ENCODE data around the gene MYO9B. TPM values are rescaled to one million over a fixed set of nuclear protein-coding genes. Genes with fewer than 3 reads are reported as not detected.

MYO9B gene
- total and polyA plus RNA-seq, 12 donors = 19.9 to 55.2 (median 27.9) TPM

DNA sequence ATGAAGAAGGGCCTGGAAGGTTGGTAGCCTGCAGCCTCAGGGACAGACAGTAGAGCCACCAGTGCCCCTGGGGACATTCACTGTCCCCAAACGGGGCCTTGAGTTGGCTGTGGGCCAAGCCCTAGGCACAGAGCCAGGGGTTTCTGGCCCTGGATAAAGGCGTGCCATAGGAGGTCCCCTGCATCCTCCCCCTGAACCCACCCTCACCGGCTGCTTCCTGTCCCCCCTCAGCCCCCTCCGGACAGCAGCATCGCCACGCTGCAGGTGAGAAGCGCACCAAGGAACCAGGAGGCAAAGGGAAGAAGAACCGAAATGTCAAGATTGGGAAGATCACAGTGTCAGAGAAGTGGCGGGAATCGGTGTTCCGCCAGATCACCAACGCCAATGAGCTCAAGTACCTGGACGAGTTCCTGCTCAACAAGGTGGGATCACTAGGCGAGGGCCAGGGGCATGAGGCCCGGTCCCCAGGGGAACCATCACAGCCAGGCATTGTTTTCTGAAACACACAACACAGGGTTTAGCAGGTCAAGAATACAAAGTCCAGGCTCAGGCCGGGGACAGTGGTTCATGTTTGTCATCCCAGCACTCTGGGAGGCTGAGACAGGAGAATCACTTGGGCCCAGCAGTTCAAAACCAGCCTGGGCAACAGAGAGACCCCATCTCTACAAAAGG is 125.0 kb downstream of the MYO9B start:
- TF ChIP-seq, protein P1, sequence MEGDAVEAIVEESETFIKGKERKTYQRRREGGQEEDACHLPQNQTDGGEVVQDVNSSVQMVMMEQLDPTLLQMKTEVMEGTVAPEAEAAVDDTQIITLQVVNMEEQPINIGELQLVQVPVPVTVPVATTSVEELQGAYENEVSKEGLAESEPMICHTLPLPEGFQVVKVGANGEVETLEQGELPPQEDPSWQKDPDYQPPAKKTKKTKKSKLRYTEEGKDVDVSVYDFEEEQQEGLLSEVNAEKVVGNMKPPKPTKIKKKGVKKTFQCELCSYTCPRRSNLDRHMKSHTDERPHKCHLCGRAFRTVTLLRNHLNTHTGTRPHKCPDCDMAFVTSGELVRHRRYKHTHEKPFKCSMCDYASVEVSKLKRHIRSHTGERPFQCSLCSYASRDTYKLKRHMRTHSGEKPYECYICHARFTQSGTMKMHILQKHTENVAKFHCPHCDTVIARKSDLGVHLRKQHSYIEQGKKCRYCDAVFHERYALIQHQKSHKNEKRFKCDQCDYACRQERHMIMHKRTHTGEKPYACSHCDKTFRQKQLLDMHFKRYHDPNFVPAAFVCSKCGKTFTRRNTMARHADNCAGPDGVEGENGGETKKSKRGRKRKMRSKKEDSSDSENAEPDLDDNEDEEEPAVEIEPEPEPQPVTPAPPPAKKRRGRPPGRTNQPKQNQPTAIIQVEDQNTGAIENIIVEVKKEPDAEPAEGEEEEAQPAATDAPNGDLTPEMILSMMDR (IDR thresholded peaks at IDR 0.05) = no peak
- no peaks in the 10 kb centered on the region for H3K4me1 ChIP-seq
- 74 to 75% methylated on average over 16 of the region's 16 CpGs for WGBS, 2 donors
- intact Hi-C loops (cut with DNase I) = loop anchor here in 3 of 10 donors (2.0 to 10.0 kb wide), 2 partner anchors 82 to 84 kb away; partner anchors contain the start of gene ANKLE1 (in 2 of the 3)
- DNase-seq (no peak), ATAC-seq (no peak)
- no peak overlapping the region for H3K4me3 ChIP-seq
- H3K27ac ChIP-seq = no peak overlapping the region
- no peaks in the 10 kb centered on the region for H3K27me3 ChIP-seq
- peaks cover 0 to 99% (median 44%) of the 10 kb centered on the region in 9 donors for H3K36me3 ChIP-seq
- H3K9me3 ChIP-seq = no peaks in the 10 kb centered on the region

DNA sequence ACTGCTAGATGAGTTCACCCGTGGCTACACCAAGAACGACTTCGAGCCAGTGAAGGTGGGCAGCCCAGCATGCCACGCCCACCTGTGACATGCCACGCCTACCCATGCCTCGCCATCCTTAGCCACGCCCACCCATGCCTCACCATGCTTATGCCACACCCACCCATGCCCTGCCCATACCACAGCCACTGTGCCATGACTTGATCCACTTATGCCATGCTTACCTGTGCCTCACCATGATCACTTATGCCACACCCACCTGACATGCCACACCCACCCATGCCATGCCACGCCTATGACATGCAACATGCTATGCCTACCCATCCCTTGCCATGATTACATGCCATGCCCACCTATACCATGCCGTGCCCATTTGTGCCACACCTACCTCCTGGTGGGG is 126.7 kb downstream of the MYO9B start:
- ATAC-seq (no peak), DNase-seq (no peak)
- Histone ChIP-seq H3K27me3 (no peaks in the 10 kb centered on the region), H3K4me1 (no peaks in the 10 kb centered on the region), H3K4me3 (no peak overlapping the region), H3K9me3 (no peaks in the 10 kb centered on the region), H3K27ac (no peak overlapping the region), H3K36me3 (peaks cover 0 to 100% (median 51%) of the 10 kb centered on the region in 9 donors)
- intact Hi-C loops (cut with DNase I) = loop anchor here in 2 of 10 donors (10.0 kb wide), 1 partner anchor 83 kb away; the partner anchor contains the start of gene ANKLE1 (in 2 of the 2)
- TF ChIP-seq, protein P1 (IDR thresholded peaks at IDR 0.05) = no peak
- 91 to 92% methylated on average over 9 of the region's 9 CpGs for WGBS, 2 donors

DNA sequence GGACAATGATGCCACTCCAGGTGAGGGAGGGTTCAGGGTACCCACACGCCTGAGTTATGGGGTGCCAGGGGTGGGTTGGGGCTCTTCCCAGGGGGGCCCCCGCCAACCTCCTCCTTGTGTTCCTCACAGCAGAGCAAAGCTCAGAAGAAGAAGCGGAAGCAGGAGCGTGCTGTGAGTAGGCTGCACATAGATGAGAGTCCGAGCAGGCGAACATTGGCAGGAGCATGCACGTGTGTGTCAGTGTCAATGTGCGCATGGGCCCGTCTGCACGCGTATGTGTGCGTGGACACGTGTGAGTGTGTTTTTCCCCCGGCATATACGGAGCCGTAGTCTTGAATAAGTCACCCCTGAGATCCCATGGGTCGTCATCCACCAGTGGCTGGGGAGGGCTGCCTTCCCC is 127.1 kb downstream of the MYO9B start:
- no peak for ATAC-seq
- intact Hi-C loops (cut with DNase I) = loop anchor here in 2 of 10 donors (10.0 kb wide), 1 partner anchor 82 kb away; the partner anchor contains the start of gene ANKLE1 (in 2 of the 2)
- DNase-seq = no peak
- WGBS, 2 donors = 91 to 92% methylated on average over 17 of the region's 17 CpGs
- H3K9me3 ChIP-seq = no peaks in the 10 kb centered on the region
- H3K4me1 ChIP-seq = no peaks in the 10 kb centered on the region
- no peak overlapping the region for H3K4me3 ChIP-seq
- TF ChIP-seq, protein P1 (IDR thresholded peaks at IDR 0.05) = no peak
- no peak overlapping the region for H3K27ac ChIP-seq
- H3K36me3 ChIP-seq = peaks cover 0 to 100% (median 47%) of the 10 kb centered on the region in 9 donors
- H3K27me3 ChIP-seq = no peaks in the 10 kb centered on the region

DNA sequence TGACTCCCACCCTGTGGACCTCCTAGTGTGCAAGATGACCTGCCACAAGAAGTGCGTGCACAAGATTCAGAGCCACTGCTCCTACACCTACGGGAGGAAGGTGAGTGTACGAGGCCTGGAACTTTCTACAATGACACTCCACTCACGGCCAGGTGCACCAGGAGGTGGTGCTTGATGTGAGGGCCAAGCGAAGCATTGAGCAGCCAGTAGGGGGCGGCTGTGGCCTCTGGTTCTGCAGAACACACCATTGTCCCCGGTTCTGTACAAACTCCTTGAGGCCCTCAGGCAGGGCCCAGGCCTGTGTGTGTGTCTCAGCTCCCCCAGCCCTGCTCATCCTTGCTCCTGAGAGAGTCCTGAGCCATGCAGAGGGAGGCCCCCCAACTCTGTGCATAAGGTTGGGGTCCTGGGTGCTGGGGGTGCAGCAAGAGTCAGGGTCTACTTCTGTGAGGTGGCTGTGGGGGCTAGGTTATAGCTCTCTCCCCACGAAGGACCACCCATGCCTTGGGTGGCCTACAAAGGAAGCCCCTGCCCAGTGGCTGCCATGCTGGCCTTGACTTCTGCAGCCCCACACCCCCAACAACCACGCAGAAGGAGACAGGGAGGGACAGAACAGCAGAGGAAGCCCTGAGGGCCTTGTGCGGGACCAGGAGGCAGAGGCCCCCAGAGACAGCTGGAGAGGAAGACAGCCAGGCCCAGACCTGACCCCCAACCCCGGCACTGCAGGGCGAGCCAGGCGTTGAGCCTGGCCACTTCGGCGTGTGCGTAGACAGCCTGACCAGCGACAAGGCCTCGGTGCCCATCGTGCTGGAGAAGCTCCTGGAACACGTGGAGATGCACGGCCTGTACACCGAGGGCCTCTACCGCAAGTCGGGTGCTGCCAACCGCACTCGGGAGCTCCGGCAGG is 129.9 kb downstream of the MYO9B start:
- Histone ChIP-seq H3K4me3 (no peak overlapping the region), H3K4me1 (no peaks in the 10 kb centered on the region), H3K27me3 (no peaks in the 10 kb centered on the region), H3K27ac (no peak overlapping the region), H3K9me3 (no peaks in the 10 kb centered on the region), H3K36me3 (peaks cover 0 to 99% (median 35%) of the 10 kb centered on the region in 9 donors)
- DNase-seq (peak; percentile 37 to 64), ATAC-seq (peak in 7 of 8 donors; percentile 34 to 74 (median 54))
- intact Hi-C loops (cut with DNase I) = loop anchor here in 8 of 10 donors (2.0 to 10.0 kb wide), 3 partner anchors 77 to 79 kb away; partner anchors contain the start of gene ANKLE1 (in 6 of the 8)
- WGBS, 2 donors = 83 to 85% methylated on average over 27 of the region's 27 CpGs
- TF ChIP-seq, protein P1 (IDR thresholded peaks at IDR 0.05) = peak; percentile 35 to 74 (median 65)
